ENCODE data around the gene TTLL11. TPM values are rescaled to one million over a fixed set of nuclear protein-coding genes. Genes with fewer than 3 reads are reported as not detected.

The TTLL11 gene
- total and polyA plus RNA-seq, 2 of the 8 experiments (the other 6 are each of a cell fraction or from before 2014, with no cell fraction given), result 0.56 to 0.80 TPM

DNA sequence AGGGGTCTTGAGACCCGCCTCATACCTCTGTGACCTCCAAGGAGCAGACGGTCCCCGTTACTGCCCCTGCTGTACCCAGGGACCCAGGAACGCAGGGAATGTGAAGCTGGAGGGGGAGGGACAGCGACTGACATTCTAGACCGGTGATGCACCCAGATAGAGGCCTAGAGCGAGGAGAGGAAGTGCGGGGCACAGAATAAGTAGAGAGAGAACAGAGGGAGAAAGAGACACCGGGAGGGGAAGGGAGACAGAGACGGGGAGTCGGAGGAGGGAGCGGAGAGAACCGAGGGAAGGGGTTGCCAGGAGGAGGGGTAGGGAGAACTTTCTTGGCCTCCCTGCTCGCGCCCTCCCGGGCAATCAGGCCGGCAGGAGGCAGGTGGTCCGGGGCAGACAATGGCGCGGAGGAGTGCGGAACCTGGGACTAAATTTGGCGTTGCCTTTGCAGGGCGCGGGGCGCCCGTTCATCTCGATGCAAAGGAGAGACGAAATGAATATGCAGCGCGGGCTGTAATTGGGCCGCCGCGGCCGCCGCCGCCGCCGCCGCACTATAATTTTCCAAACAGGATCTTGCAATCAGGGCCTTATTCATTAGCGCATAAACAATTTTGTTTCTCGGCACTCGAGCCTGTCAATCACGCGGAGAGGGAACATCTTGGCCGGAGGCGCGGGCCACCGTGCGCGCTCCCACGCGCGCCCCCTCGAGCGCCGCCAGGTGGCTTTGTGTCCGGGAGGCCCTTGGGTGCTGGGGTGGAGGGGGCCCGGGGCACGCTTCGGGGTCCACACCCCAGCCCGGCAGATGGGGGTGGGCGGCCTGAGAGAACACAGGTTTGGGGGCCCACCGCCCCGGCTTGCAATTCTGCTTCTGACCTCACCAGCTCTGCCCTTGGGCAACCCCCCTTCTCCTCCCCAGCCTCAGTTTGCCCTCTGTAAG, 33.5 kb upstream of the TTLL11 start (continued):
- no peak for TF ChIP-seq PHF8 (conservative IDR thresholded peaks at IDR 0.05; ENCODE audit: low read depth, low read length)
- no peak for TF ChIP-seq NRF1 (IDR thresholded peaks at IDR 0.05; ENCODE audit: low read depth, low read length)
- no peak for TF ChIP-seq CBX5 (IDR thresholded peaks at IDR 0.05; ENCODE audit: low read depth, low read length)
- TF ChIP-seq CTBP2 (IDR thresholded peaks at IDR 0.05; ENCODE audit: borderline replicate concordance, insufficient read depth, insufficient read length, low read length), result no peak
- TF ChIP-seq ASH2L (IDR thresholded peaks at IDR 0.05; ENCODE audit: low read length), result peak; percentile 63
- TF ChIP-seq POLR2AphosphoS5 (IDR thresholded peaks at IDR 0.05; ENCODE audit: low read depth, low read length), result no peak
- no peak for TF ChIP-seq HDAC2 (IDR thresholded peaks at IDR 0.05; ENCODE audit: borderline replicate concordance in 1 of 2, low read depth in 2 of 2, low read length in 2 of 2)

Data from H1 (cell line).